Stimulated activated CD4-positive, alpha-beta T cell treated with anti-CD3 and anti-CD28 coated beads, Interleukin-15, amount 100 ng/mL, for 24 hours (primary cell): ENCODE data around the gene KCNMA1.

ENCODE experiments used
- DNase-seq: peaks from one replicate; pipeline ENCODE4 v3.0.0-alpha.2; 2020

The KCNMA1 gene

DNA sequence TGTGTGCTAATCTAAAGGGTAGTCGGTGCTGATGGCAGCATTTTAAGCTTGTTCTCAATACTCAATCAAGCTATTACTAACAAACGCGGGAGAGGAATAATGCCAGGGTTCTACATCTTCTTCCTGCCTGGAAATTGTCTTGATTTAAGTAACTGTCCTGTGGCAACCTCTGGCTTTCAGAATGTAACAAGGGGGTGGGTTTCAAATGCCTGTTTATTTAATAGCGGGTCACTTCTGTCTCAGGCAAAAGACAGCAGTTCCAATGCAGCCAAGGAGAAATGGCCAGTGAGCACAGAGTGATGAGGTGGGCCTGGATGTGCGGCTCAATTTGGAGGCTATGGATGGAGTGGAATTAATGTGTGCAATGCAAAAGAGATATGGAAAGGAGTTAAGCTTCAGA lies 692.4 kb downstream of the KCNMA1 start:
- DNase-seq, result no peak

DNA sequence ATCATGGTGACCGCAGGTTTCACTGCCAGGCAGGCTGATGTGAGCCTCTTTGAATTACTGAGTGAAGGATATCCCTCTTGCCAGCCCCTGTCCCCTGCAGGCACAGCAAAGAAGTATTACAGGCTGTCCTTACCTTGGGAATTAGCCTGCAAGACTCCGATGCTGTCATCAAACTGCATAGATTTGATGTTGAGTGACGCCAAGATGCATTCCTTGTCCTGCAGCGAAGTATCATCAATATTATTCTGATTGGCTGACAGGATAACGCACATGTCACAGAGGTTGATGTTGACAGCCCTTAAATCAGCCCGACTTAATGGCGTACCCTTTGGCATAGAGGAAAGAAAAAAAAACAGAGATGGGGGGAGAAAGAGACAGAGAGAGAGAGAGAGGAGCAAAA lies 693.0 kb downstream of the KCNMA1 start:
- DNase-seq, result no peak

DNA sequence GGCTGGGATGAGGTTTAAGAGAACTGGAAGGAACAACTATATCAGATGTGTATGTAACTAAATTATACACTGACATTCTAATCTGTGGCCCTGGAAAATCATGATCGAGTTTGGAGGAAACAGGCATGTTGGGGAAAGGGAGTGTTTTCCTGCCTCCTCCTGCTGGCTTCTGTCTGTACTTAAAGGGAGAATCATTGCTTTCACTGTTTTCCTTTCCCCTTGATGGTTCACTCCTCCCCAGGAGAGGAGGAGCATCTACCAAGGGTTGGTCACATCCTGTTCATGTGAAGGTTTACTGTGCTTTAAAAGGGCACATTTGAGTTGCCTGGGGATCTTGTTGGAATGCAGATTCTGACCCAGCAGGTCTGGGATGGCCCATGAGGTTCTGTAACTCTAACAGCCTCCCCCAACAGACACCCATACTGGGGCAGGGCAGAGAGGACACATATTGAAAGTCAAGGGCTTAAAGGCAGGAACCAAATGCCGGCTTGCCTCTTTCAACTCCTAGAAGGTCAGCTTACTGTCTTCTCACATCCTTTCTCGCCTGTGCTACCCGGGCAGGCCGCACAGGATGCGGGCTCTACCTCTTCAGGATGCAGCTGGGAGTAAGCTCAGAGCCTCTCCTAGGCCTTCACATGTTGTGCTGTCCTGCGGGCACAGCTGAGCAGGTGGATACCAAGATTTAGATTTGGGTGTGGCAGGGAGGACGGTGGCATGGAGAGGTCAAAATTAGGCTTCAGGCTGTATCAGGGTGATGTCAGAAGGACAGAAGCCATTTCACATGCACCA lies 694.8 kb downstream of the KCNMA1 start:
- DNase-seq, result no peak

DNA sequence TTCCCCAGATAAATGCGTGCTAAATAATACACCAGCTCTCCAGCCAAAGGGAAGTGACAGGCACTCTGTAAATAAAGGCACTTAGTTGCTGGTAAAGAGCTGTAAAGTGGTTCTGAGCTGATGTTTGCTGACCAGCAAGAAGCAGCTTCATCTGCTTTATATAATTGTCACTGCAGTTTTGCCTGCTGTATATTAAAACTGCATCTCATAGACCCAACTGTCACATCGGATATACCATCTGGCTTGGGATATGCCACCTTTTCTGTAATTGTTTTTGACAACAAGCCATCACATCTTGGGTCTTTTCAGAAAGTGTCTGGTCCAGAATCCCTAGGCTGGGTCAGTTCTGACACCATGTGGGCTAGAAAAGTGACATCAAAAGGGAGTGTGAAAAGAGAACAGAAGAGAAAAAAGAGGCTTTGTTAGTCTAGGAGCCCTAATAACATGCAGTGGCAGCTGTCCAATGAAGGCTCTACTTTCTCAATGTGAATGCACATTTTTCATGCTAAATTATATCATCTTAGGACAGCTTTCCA lies 697.6 kb downstream of the KCNMA1 start:
- no peak for DNase-seq

DNA sequence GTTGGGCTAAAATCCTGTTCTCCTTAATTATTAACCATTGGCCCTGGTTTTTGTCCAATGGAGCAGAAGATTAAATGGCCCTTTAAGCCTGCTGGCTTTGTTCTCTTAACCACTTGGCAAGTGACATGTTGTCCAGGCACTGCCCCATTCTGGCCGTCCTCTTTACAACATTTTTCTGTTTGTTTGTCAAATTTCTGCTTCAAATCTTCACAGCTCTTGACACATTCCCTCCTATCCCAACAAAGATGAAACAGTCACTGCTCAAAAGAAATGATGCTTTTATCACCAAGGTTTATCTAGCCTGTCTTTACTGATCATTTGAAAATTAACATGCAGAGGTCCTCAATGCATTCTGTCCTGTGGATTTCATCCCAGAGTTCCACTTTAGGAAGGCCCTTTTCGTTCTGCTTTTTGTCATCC lies 700.4 kb downstream of the KCNMA1 start:
- no peak for DNase-seq

DNA sequence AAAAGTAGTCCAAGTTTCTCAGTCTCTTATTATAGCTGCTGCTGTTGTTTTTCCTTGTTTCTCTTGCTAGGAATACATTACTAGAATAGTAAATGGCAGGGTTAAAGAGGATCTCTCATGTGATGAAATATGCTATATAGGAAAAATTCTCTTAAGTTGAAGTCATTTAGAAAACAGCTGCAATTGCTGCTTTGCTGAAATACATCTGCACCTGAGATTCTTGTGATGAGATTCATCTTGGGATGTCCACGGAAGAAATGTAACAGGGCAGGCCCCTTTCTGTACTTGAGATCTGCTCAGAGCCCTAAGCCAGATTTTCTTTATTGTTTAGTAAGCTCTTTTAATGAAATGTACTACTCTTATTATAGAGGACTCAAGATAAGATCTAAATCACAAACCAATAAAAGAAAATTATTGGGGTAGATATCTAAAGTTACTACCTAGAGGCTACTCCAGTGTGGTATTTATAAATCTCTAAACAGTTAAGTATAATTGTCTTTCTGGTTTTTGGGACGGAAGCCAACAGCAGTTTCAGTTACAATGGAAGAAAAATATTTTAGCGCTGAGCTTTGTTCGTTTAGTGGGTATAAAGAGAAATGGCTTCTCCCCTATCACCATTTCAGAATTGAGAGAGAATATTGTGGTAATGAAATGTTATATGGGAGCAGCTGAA lies 701.5 kb downstream of the KCNMA1 start:
- no peak for DNase-seq

DNA sequence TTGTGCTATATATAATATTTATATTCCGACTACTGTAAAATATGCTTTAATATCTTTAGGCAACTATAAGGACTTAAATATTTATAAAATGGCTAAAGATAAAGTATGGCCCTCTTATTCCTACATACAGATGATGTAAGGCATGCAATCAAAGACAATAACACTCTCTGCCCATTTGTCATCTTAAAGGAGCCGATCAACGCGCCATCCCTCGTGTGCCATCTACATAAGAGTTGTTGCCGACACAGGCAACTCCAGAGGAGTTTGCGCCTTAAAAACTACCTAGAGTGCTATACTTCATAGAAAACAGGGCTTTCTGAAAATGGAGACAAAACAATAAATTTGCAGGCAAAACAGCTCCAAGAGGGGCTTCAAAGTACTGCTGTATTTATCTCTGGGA lies 709.0 kb downstream of the KCNMA1 start:
- DNase-seq, result no peak

DNA sequence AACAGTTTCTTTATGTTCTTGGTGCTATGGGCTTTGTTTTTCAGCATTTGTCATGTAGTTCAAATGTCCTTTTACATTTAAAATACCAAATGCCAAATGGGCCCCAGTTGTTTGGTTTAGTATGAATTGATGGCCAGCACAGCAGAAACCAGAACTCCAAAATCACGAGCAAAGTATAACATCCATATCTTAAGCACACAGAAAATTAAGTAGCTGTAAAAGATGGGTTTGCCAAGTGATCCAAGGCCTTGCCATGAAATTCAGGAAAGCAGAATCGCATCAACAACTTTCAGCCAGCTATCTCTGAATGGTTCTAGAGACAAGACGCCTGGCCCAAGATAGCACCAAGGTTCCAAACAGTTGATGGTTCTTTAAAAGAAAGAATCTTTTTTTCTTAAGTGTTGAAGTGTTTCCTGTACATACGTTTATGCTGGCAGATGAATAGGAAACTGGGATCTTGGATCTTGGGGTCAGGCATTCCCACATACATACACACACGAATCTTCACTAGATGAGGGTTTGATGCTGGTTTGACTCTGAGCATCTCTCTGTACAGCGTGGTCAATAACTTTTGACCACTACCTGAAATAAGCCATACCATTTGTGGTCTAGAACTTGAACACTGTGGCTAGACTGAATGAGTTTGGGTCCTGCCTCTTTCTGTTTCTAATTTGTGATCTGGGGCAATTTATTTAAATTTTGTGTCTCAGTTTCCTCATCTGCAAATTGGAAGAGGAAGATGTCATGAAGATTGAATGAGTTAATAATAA lies 711.8 kb downstream of the KCNMA1 start:
- DNase-seq, result no peak

DNA sequence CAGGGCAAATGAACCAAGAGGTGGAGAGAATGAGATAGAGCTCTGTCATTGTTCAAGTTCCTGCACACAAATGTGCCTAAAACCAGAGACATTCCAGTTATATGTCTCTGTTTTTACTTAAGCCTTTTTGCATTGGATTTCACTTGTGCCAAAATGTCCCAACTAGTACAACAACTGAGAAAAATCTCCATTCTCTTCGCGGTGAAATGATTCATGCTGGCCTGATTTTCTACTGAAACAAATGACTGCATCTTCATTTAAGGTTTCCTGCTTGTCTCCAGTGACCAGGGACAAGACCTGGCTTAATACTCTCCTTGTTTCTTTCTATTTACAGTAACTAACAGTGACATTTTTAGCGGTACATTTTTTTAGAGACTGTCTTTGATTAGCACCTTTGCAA lies 714.9 kb downstream of the KCNMA1 start:
- DNase-seq, result no peak

DNA sequence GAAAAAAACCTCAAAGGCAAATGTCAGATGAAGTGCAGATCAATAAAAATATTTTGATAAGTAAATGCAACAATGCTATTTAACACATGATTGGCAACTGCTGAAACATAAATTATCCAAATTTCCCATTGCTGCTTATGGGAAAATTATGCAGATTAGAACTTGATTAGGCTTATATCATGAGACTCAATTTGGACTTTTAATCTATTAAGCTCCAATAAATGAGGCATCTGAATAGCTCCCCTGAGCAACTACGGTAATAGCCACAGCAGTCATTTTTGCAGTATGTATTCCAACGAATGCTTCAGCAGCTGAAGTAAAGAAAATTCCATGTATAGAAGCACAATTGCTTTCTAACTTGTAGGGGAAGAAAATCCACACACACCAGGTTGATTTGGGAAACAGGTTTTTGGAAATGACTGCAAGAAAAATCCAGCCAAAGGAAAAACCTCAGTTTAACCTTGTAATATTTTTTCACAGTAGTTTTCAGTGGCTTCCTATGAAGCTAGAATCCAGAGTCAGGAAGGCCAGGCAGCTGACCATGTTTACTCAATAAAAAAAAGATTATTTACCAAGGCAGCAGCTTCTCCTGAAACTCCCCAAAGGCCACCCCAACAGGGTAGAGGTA lies 716.1 kb downstream of the KCNMA1 start:
- no peak for DNase-seq

DNA sequence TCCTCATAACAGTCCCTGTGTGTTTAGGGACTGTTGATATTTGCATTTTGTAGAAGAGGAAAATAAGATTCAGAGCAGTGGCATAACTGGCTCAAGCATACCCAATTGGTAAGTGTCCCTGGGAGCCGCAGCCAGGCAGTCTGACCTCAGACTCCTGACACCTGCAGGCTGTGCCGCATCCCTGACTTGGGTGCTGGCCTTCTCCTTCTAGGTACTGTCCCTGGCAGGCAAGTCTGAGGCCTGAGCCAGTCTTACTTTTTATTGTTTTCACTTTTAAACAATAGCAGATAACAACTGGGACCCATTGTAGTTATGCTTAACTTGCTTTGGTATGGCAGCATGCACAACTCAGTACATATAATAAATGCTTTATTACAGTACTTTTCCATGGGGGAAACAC lies 717.0 kb downstream of the KCNMA1 start:
- no peak for DNase-seq

DNA sequence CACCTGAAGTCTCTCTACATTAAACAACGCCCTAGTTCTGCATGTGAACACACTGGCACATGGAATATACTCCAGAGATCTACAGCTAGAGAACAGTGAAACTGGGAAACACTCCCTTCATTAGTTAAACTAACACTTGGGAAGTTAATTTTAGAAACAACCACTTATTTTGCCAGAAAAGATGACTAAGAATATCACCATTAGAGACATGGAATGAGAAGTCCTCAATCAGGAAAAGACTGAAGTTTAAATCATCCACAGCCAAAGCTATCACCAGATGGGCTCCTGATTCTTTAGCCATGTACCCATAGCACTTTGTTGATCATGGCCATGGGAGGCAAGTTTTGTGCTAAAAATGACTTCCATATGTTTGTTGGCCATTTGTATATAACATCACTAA lies 719.5 kb downstream of the KCNMA1 start:
- DNase-seq, result no peak

DNA sequence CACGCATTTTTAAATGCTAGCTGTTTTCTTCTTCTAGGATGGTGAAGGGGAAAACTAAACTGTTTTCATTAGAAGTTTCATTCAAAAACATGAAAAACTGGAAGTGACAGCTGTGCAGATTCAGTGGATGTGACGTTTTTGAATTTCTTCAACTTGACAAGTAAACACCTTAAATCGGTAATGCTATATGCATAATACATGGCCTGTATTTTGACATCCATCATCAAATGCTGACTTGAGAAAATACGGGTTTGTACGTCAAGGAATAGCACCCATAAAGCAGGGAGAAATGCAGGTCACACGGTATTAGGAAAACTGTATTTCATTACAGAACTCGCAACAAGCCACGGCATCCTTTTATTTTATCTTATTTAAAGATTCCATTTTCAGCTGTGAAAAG lies 720.5 kb downstream of the KCNMA1 start:
- DNase-seq, result no peak

DNA sequence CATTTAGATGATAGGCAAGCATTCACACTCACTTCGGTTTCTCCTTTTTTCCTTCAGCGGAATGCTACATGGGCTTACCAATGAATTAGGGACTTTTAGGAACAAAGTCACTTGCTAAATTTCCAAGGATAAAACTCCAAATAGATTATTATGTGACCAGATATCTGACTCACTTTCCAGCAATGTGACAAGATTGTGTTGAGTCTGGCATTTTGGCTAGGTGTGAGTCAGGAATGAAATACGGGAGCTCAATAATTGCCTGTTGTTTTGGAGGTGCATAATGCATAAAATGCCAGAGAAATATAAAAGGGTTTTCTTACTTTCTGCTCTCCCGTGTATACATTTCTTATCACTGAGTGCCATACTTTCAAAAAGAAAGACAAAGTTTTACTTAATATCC lies 721.1 kb downstream of the KCNMA1 start:
- DNase-seq, result no peak

DNA sequence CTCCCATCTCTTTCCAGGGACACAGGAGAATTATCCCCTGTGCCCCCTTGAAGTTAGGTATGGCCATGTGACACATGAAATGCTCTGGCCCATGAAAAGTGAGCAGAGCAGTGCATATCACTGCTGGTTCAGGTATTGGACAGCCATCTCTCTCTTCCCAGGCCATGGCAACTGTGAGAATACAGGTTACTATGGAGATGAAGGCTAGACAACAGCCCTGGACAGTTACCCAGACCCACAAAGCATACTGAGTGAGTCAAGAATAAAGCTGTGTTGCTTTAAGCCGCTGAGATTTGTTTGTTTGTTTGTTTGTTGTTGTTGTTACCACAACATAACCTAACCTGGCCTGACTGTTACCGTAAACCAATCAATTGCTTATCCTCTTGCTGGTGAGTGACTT lies 722.3 kb downstream of the KCNMA1 start:
- no peak for DNase-seq

DNA sequence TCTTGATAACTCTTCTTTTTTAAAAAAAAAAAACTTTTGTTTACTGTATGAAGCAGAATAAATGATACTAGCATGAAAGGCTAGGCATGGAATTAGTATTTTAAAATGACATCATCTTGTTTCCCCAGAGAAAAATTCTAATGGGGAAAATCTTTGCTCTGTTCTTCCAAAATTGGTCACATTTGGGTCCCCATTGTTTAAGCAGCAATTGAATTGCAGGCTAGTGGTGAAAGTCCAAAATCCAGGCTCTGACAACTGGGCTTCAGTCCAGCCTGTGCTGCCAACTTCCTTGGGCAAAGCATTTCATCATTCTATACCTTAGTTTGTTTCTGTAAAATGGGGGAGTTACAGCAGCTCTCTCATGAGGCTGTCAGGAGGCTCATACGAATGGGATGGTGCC lies 726.4 kb downstream of the KCNMA1 start:
- no peak for DNase-seq

DNA sequence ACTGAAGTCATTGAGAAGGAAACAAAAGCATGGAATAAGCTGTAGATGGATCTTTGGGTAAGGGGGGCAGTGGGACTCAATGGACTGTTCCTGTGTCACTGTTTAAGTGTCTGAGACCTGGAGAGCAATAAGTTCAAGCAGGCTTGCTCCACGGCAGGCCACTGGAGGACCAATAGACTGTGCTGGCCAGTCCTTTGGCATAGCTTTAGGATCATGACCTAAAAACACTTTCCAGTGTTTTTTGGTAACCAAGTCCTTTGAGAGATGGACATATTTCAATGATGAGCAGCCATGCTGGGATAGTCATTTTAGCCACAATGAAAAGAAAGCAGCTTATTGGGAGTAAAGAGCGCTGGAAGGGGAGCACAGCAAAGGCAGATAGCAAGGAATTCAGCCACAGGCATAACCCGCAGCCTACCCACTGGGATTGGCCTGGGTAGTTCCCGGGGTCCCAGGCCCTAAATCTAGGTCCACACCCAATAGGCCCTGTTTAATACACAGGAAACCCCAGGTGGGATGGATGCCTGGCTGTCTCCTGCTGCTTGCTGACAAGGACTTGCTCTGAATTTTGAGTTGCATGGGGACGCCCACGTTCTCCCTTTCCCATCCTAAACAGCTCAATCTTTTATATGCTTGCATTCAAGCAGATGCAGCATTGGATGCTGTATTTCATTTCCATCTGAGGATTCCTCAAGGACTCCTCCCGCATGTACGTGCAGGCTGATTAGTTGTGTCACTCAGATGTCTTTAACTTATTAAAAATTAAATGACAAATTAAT lies 727.2 kb downstream of the KCNMA1 start:
- no peak for DNase-seq

DNA sequence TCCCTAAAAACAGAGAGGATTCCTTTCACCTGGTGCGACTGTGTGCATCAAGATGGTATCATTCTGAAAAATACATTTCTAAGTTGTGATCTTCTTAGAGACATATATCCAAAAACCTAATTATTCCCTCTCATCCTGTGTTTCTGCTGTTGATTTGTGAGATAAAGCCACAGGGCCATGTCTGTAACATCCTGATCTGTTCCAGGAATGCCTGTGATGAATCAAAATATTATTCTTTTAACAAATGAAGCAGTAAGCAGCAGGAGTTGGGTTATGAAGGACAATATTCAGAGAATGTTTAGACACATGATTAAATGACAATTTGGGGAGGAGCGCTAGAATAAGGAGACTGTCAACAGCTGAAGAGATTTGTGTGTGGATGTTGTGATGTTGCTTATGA lies 731.4 kb downstream of the KCNMA1 start:
- DNase-seq, result no peak

DNA sequence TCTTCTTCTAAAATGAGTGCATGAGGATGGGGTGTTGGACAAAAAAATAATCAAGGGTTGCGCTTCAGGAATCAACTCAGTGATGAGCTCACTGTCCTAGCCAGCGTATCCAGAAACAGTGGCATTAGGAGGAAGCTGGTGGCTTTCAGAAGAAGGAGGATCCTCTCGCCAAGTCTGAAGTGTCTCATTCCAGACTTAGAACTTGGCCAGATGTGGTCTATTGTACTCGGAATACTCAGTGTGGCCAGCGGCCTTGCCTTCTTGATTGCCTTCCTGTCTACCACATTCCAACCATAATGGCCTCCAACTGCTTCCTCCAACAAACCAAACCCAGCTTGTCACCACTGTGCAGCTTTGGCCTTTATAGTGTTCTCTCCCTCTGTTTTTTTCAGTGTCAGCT lies 732.4 kb downstream of the KCNMA1 start:
- no peak for DNase-seq

DNA sequence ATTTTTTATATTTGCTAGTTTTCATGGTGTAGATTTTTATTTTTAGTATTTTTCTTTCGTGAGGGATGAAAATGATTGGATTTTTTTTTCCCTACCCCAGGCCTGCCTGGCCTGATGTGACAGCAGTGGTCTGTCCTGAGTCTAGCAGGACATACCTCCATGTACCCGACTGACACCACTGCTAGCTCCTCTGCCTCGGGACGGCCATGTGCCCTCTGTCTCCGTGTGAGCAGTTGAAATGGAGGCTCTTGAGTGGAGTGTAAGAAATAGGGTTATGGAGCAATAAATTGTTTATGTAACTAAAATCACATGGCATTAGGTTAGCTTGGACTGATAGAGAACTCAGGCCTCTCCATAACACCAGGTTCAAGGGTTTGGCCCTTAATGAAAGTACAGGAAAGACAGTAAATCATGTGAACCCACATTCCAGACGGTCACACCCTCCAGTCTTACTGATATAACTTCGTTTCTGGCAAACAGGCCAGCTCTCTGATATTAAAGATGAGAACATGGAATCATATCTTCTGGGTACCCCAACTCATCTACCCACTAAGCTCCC lies 734.1 kb downstream of the KCNMA1 start:
- no peak for DNase-seq

DNA sequence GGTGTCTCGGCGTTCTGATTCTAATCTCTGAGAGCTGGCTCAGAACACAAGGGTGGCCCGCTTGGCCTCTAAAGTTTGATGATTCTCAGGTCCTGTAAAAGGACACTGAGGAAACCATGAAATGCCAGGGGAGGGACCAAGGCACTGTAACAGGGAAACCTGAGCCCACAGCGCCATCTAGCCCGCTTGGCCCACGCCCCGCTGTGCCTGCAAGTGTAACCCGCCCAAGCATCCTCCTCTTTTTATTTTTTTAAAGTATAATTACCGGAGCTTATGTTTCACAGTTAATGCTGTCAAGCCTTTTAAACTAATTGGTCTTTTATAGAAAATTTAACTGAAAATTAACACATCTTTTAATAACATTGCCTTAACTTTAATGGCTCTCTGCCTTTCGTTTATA lies 734.7 kb downstream of the KCNMA1 start:
- peak; percentile 5 for DNase-seq

DNA sequence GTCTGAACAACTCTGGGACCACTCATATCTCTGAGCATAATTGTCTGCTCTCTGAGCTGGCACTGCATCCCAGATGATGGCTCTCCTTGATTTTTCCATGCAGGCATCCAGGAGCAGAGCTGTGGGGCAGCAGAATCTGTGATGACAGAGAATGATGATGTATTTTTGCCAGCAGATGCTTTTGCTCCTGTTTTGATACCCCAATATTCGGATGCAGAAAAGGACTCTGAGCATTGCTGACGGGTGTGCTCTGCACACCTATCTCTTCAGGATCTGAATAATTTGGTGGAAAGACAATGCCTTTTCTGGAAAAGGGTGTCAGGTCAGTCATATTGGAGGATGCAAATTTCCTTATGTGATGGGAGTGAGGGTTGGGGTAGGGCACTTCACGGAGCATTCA lies 735.9 kb downstream of the KCNMA1 start:
- DNase-seq, result no peak
